ENCODE data around the gene ARHGEF37.

Gene ARHGEF37

DNA sequence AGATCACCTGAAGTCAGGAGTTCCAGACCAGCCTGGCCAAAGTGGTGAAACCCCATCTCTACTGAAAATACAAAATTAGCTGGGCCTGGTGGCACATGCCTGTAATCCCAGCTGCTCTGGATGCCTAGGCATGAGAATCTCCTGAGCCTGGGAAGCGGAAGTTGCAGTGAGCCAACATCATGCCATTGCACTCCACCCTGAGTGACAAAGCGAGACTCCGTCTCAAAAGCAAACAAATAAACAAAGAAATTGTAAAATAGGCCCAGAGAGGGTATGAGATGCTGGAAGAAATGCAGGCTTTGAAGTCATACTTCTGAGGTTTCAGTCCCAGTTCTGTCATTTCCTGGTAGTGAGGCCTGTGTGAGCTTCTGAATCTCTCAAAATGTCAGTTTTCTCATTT lies 5.3 kb upstream of the ARHGEF37 start:
- no peak overlapping the region for H3K9ac ChIP-seq (ENCODE audit: low read depth, low read length)
- H4K20me1 ChIP-seq (ENCODE audit: insufficient read depth, low read length): no peaks in the 10 kb centered on the region
- DNase-seq: no peak
- H3K4me2 ChIP-seq (ENCODE audit: insufficient read depth, low read length): no peak overlapping the region
- H3K27ac ChIP-seq (ENCODE audit: low read length): no peak overlapping the region
- ATAC-seq (ENCODE audit: insufficient read depth, low read depth): peak; percentile 75
- H3K79me2 ChIP-seq (ENCODE audit: insufficient read depth, low read length): no peaks in the 10 kb centered on the region
- H3K4me1 ChIP-seq (ENCODE audit: insufficient read depth, low read length): peaks cover 8% of the 10 kb centered on the region
- no peaks in the 10 kb centered on the region for H3K36me3 ChIP-seq (ENCODE audit: insufficient read depth, low read length)
- H3K4me3 ChIP-seq (ENCODE audit: low read depth in 1 of 2, low read length in 2 of 2): no peak overlapping the region
- H2AFZ ChIP-seq (ENCODE audit: low read depth, low read length): peak overlapping the region; percentile 44; the same call in 1 of the 2 replicates
- H3K27me3 ChIP-seq (ENCODE audit: insufficient read depth, low read length, poor library complexity): peaks cover 3% of the 10 kb centered on the region
- no peaks in the 10 kb centered on the region for H3K9me3 ChIP-seq (ENCODE audit: insufficient read depth, low read length, severe bottlenecking)
- no peak for TF ChIP-seq EZH2 (IDR thresholded peaks at IDR 0.05; ENCODE audit: borderline replicate concordance, low read depth, low read length, severe bottlenecking)

DNA sequence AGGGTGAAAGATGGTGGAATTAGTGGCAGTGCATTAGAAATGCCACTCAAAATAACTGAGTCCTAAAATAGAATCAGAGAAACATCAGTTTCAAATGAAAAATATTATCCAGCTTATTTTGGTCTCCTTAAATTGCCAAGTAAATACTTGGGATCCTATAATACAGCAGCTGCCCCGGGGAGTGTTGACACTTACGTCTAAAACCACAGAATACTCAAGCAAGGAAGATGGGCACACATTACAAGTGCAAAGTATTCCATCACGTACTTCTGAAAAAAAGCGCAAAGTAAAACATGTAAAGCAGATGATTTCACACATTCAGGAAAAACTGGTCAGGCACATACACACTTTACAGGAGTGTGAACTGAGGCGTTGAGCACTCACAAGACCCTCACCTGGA lies 2.4 kb upstream of the ARHGEF37 start:
- Histone ChIP-seq H3K4me3 (ENCODE audit: low read depth in 1 of 2, low read length in 2 of 2) (no peak overlapping the region), H3K9ac (ENCODE audit: low read depth, low read length) (no peak overlapping the region), H3K4me2 (ENCODE audit: insufficient read depth, low read length) (no peak overlapping the region), H3K79me2 (ENCODE audit: insufficient read depth, low read length) (no peaks in the 10 kb centered on the region), H3K27me3 (ENCODE audit: insufficient read depth, low read length, poor library complexity) (peaks cover 5% of the 10 kb centered on the region), H2AFZ (ENCODE audit: low read depth, low read length) (no peak overlapping the region), H3K36me3 (ENCODE audit: insufficient read depth, low read length) (no peaks in the 10 kb centered on the region), H4K20me1 (ENCODE audit: insufficient read depth, low read length) (no peaks in the 10 kb centered on the region), H3K4me1 (ENCODE audit: insufficient read depth, low read length) (peaks cover 8% of the 10 kb centered on the region), H3K27ac (ENCODE audit: low read length) (no peak overlapping the region), H3K9me3 (ENCODE audit: insufficient read depth, low read length, severe bottlenecking) (no peaks in the 10 kb centered on the region)
- DNase-seq (no peak), ATAC-seq (ENCODE audit: insufficient read depth, low read depth) (no peak)
- no peak for TF ChIP-seq EZH2 (IDR thresholded peaks at IDR 0.05; ENCODE audit: borderline replicate concordance, low read depth, low read length, severe bottlenecking)
- TF ChIP-seq, protein P1, sequence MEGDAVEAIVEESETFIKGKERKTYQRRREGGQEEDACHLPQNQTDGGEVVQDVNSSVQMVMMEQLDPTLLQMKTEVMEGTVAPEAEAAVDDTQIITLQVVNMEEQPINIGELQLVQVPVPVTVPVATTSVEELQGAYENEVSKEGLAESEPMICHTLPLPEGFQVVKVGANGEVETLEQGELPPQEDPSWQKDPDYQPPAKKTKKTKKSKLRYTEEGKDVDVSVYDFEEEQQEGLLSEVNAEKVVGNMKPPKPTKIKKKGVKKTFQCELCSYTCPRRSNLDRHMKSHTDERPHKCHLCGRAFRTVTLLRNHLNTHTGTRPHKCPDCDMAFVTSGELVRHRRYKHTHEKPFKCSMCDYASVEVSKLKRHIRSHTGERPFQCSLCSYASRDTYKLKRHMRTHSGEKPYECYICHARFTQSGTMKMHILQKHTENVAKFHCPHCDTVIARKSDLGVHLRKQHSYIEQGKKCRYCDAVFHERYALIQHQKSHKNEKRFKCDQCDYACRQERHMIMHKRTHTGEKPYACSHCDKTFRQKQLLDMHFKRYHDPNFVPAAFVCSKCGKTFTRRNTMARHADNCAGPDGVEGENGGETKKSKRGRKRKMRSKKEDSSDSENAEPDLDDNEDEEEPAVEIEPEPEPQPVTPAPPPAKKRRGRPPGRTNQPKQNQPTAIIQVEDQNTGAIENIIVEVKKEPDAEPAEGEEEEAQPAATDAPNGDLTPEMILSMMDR (IDR thresholded peaks at IDR 0.05; ENCODE audit: borderline replicate concordance, extremely low read depth, low read length, poor library complexity, severe bottlenecking): no peak

DNA sequence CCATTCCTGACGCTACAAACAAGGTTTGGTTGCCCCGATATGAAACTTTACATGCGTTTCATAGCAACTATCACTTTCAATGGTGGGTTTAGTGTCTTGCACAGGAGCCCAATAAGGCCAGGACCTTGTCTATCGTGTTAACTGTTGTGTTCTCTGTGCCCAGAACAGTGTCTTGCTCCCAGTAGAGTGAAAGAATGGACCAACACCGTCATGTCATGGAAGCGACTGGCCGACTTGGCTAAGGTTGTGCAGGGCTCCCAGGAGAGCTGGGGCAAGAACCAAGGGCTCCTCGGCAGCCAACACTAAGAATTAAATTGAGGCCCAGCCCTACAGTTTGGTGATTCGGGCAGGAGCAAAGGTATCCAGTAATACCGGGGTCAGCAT lies 498 bp upstream of the ARHGEF37 start:
- H3K27ac ChIP-seq (ENCODE audit: low read length): no peak overlapping the region

DNA sequence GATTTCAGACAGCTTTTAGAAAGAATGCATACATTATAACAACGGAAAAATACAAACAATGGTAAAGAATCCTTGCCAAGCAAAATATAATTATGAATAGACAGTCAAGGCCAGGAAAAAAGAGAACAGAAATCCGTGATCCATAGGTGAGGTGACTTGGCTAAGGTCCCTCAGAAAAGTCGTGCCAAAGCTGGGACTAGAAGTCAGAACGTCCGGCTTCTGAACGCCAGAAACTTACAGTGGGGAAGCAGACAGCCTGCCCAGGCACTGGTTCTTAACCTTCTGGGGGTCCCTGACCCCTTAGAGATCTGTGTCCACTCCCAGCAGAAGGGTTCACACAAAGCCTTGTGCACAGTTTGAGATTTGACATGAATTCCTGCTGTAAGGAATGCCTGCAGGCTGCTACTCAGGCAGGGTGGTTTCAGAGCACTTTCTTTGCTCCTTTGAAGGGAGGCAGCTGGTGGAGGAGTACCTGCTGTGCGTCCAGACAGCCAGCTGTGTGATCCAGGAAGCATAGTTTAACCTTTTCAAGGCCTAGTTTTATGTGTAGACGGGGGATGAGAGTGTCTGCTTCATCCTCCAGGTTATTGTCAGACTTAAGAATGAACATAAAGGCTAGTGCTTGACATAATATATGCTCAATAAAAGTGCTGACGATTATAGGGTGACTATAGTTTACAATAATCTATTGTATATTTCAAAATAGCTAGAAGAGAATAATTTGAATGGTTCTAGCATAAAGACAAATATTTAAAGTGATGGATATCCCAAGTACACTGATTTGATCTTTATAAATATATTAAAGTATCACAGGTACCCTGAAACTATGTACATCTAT lies 852 bp downstream of the ARHGEF37 start:
- Histone ChIP-seq H3K36me3 (ENCODE audit: insufficient read depth, low read length) (no peaks in the 10 kb centered on the region), H3K9ac (ENCODE audit: low read depth, low read length) (no peak overlapping the region), H4K20me1 (ENCODE audit: insufficient read depth, low read length) (no peaks in the 10 kb centered on the region), H3K27ac (ENCODE audit: low read length) (no peak overlapping the region), H3K27me3 (ENCODE audit: insufficient read depth, low read length, poor library complexity) (peaks cover 5% of the 10 kb centered on the region), H3K4me1 (ENCODE audit: insufficient read depth, low read length) (no peaks in the 10 kb centered on the region), H3K79me2 (ENCODE audit: insufficient read depth, low read length) (no peaks in the 10 kb centered on the region), H3K4me2 (ENCODE audit: insufficient read depth, low read length) (no peak overlapping the region), H2AFZ (ENCODE audit: low read depth, low read length) (no peak overlapping the region), H3K4me3 (ENCODE audit: low read depth in 1 of 2, low read length in 2 of 2) (no peak overlapping the region), H3K9me3 (ENCODE audit: insufficient read depth, low read length, severe bottlenecking) (no peaks in the 10 kb centered on the region)
- TF ChIP-seq EZH2 (IDR thresholded peaks at IDR 0.05; ENCODE audit: borderline replicate concordance, low read depth, low read length, severe bottlenecking): no peak
- TF ChIP-seq, protein P1 (IDR thresholded peaks at IDR 0.05; ENCODE audit: borderline replicate concordance, extremely low read depth, low read length, poor library complexity, severe bottlenecking): no peak
- no peak for DNase-seq
- ATAC-seq (ENCODE audit: insufficient read depth, low read depth): no peak

More for the DNA sequence above, 498 bp upstream of the ARHGEF37 start:
- H3K9ac ChIP-seq (ENCODE audit: low read depth, low read length): no peak overlapping the region
- no peak overlapping the region for H3K4me3 ChIP-seq (ENCODE audit: low read depth in 1 of 2, low read length in 2 of 2)
- no peaks in the 10 kb centered on the region for H3K9me3 ChIP-seq (ENCODE audit: insufficient read depth, low read length, severe bottlenecking)
- TF ChIP-seq, protein P1 (IDR thresholded peaks at IDR 0.05; ENCODE audit: borderline replicate concordance, extremely low read depth, low read length, poor library complexity, severe bottlenecking): no peak
- TF ChIP-seq EZH2 (IDR thresholded peaks at IDR 0.05; ENCODE audit: borderline replicate concordance, low read depth, low read length, severe bottlenecking): no peak
- no peaks in the 10 kb centered on the region for H3K36me3 ChIP-seq (ENCODE audit: insufficient read depth, low read length)
- H3K4me2 ChIP-seq (ENCODE audit: insufficient read depth, low read length): no peak overlapping the region
- no peak for ATAC-seq (ENCODE audit: insufficient read depth, low read depth)
- DNase-seq: no peak
- H3K79me2 ChIP-seq (ENCODE audit: insufficient read depth, low read length): no peaks in the 10 kb centered on the region
- H2AFZ ChIP-seq (ENCODE audit: low read depth, low read length): no peak overlapping the region
- peaks cover 6% of the 10 kb centered on the region for H3K4me1 ChIP-seq (ENCODE audit: insufficient read depth, low read length)
- peaks cover 5% of the 10 kb centered on the region for H3K27me3 ChIP-seq (ENCODE audit: insufficient read depth, low read length, poor library complexity)
- H4K20me1 ChIP-seq (ENCODE audit: insufficient read depth, low read length): no peaks in the 10 kb centered on the region

Measured in DND-41 (cell line).